Esophagus muscularis mucosa (tissue), 3 donors: ENCODE results near the gene FERMT3.

Experiments used
- POLR2A ChIP-seq: fragments of 450-650 bp; IDR thresholded peaks from one replicate; pipeline ENCODE4 v1.6.1; 2017; ENCODE audit warnings: antibody characterized with exemption, moderate library complexity, mild to moderate bottlenecking, low read depth
- POLR2AphosphoS5 ChIP-seq, 2 donors: sonication (generic); formaldehyde crosslinking; IDR thresholded peaks; one replicate each; pipeline ENCODE4 v1.6.1; 2017; ENCODE audit warnings: antibody characterized with exemption in 2 of 2
- TF ChIP-seq, protein P1 (sequence below), 3 experiments: fragments of 200-600 bp in 2 of 3; fragments of 450-650 bp in 1 of 3; sonication (generic) in 2 of 3; IDR thresholded peaks; one replicate each; pipeline ENCODE4 v1.5.1; 2017 to 2019; ENCODE audit warnings: antibody characterized with exemption in 3 of 3, mild to moderate bottlenecking in 2 of 3, moderate library complexity in 1 of 3

DNA sequence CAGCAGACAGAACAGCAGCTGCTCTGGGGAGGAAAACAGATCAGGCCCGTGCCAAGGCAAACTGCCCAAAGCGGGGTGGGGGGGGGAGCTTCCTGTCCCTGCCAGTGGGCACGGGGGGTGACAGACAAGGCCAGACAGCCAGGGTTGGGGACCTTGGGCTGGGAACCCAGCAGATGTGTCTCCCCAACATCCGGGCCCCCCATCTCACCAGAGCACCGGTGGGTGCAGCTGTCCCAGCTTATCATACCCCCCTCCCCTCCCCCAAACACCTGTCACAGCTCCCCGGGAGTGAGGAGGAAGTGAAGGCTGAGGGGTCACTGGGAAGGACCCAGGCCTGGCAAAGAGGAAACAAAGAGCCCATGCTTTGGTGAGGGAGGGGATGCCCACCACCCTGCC lies 38.9 kb downstream of the FERMT3 start:
- TF ChIP-seq POLR2AphosphoS5 (IDR thresholded peaks at IDR 0.05) = no peak
- TF ChIP-seq, protein P1, sequence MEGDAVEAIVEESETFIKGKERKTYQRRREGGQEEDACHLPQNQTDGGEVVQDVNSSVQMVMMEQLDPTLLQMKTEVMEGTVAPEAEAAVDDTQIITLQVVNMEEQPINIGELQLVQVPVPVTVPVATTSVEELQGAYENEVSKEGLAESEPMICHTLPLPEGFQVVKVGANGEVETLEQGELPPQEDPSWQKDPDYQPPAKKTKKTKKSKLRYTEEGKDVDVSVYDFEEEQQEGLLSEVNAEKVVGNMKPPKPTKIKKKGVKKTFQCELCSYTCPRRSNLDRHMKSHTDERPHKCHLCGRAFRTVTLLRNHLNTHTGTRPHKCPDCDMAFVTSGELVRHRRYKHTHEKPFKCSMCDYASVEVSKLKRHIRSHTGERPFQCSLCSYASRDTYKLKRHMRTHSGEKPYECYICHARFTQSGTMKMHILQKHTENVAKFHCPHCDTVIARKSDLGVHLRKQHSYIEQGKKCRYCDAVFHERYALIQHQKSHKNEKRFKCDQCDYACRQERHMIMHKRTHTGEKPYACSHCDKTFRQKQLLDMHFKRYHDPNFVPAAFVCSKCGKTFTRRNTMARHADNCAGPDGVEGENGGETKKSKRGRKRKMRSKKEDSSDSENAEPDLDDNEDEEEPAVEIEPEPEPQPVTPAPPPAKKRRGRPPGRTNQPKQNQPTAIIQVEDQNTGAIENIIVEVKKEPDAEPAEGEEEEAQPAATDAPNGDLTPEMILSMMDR (IDR thresholded peaks at IDR 0.05) = no peak
- no peak for TF ChIP-seq POLR2A
